ENCODE results near the gene EIPR1.
"Not testable (repeated sequence)": the region's sequence is repeated elsewhere in the genome, so short reads cannot be mapped to it uniquely, and the experiment has no call there.

EIPR1 gene

GRCh38 chr2:3283876-3284656, 93.6 kb downstream of the EIPR1 start:
- not testable (repeated sequence) for DNase-seq

- DNase-seq, result no peak
Measured at GRCh38 chr2:3283206-3283605, 94.4 kb downstream of the EIPR1 start.

GRCh38 chr2:3282056-3282998, 95.3 kb downstream of the EIPR1 start:
- DNase-seq, result peak; percentile 10

- no peak for DNase-seq
Measured at GRCh38 chr2:3280683-3281520, 96.7 kb downstream of the EIPR1 start.

GRCh38 chr2:3280197-3280596, 97.4 kb downstream of the EIPR1 start:
- DNase-seq, result no peak

- no peak for DNase-seq
Measured at GRCh38 chr2:3279236-3279960, 98.2 kb downstream of the EIPR1 start.

GRCh38 chr2:3278521-3279218, 98.9 kb downstream of the EIPR1 start:
- DNase-seq, result no peak

- DNase-seq, result no peak
Measured at GRCh38 chr2:3277748-3278520, 99.7 kb downstream of the EIPR1 start.

- DNase-seq, result no peak
Measured at GRCh38 chr2:3277050-3277747, 100.4 kb downstream of the EIPR1 start.

GRCh38 chr2:3272761-3273160, 104.9 kb downstream of the EIPR1 start:
- no peak for DNase-seq

- DNase-seq, result no peak
Measured at GRCh38 chr2:3270095-3270478, 107.5 kb downstream of the EIPR1 start.

GRCh38 chr2:3269425-3270094, 108.1 kb downstream of the EIPR1 start:
- no peak for DNase-seq

GRCh38 chr2:3268705-3269029, 109.0 kb downstream of the EIPR1 start:
- no peak for DNase-seq

- no peak for DNase-seq
Measured at GRCh38 chr2:3267869-3268704, 109.5 kb downstream of the EIPR1 start.

GRCh38 chr2:3266925-3267867, 110.4 kb downstream of the EIPR1 start:
- DNase-seq, result no peak

- DNase-seq, result no peak
Measured at GRCh38 chr2:3265981-3266924, 111.4 kb downstream of the EIPR1 start.
